Left ventricle myocardium inferior (tissue), 1 donor: ENCODE measurements around the gene ADGRA1. TPM values are rescaled to one million over a fixed set of nuclear protein-coding genes. Genes with fewer than 3 reads are reported as not detected.

Source experiments
- DNase-seq: peaks from one replicate; pipeline ENCODE4 v3.0.0-alpha.2; 2020
- H3K27ac ChIP-seq: fragments of 200-600 bp; replicated peaks from 2 replicates; pipeline ENCODE4 v1.8.0; 2021
- H3K27me3 ChIP-seq: fragments of 200-600 bp; 2 replicates; pipeline ENCODE4 v1.8.0; 2021; ENCODE audit warnings: low read depth
- H3K36me3 ChIP-seq: fragments of 200-600 bp; 2 replicates; pipeline ENCODE4 v1.8.0; 2021
- H3K4me1 ChIP-seq: fragments of 200-600 bp; 2 replicates; pipeline ENCODE4 v1.8.0; 2021
- H3K4me3 ChIP-seq: fragments of 200-600 bp; 2 replicates; pipeline ENCODE4 v1.8.0; 2021; ENCODE audit warnings: mild to moderate bottlenecking, moderate library complexity
- H3K9me3 ChIP-seq: fragments of 200-600 bp; replicated peaks from 2 replicates; pipeline ENCODE4 v1.8.0; 2021
- CTCF ChIP-seq: fragments of 200-600 bp; IDR thresholded peaks from 2 replicates; pipeline ENCODE4 v1.8.0; 2021; ENCODE audit warnings: antibody characterized with exemption, mild to moderate bottlenecking, borderline replicate concordance
- intact Hi-C: fragments of 100-400 bp; cut with micrococcal nuclease; formaldehyde crosslinking; loops from one replicate; pipeline ENCODE4 v1.11.0; 2022
- total RNA-seq: library from RNA; stranded (reverse); fragmentation: NEBNext Ultra II Directional; extraction: Animal tissue kit (Norgen Biotek cat#: 25700); gene quantifications from one replicate; pipeline ENCODE4 v1.2.1, GENCODE V29; 2021
- donor health status: DM: no; HTN: yes; CAD: no; lungs with severe emphysema.

The ADGRA1 gene
- total RNA-seq, 1 donor from 2014 or later, result not detected

- Histone ChIP-seq H3K27me3 (peaks cover 93% of the 10 kb centered on the region), H3K36me3 (no peaks in the 10 kb centered on the region), H3K9me3 (no peaks in the 10 kb centered on the region), H3K27ac (no peak overlapping the region), H3K4me3 (no peak overlapping the region), H3K4me1 (no peaks in the 10 kb centered on the region)
- TF ChIP-seq CTCF, result no peak
- no peak for DNase-seq
- intact Hi-C loops, result no loop called here
These were observed 79.3 kb downstream of the ADGRA1 start for GRCh38 chr10:133166828-133167692.

GRCh38 chr10:133167693-133168616 is 80.2 kb downstream of the ADGRA1 start:
- DNase-seq, result no peak
- intact Hi-C loops, result no loop called here
- Histone ChIP-seq H3K36me3 (no peaks in the 10 kb centered on the region), H3K27ac (no peak overlapping the region), H3K27me3 (peaks cover 93% of the 10 kb centered on the region), H3K4me3 (no peak overlapping the region), H3K9me3 (no peaks in the 10 kb centered on the region), H3K4me1 (no peaks in the 10 kb centered on the region)
- no peak for TF ChIP-seq CTCF

GRCh38 chr10:133168617-133169031 is 80.9 kb downstream of the ADGRA1 start:
- Histone ChIP-seq H3K4me1 (no peaks in the 10 kb centered on the region), H3K36me3 (no peaks in the 10 kb centered on the region), H3K27me3 (peaks cover 93% of the 10 kb centered on the region), H3K4me3 (no peak overlapping the region), H3K9me3 (no peaks in the 10 kb centered on the region), H3K27ac (no peak overlapping the region)
- TF ChIP-seq CTCF, result no peak
- intact Hi-C loops, result no loop called here
- DNase-seq, result no peak

- DNase-seq, result no peak
- peaks cover 93% of the 10 kb centered on the region for H3K27me3 ChIP-seq
- no peaks in the 10 kb centered on the region for H3K9me3 ChIP-seq
- no peaks in the 10 kb centered on the region for H3K4me1 ChIP-seq
- intact Hi-C loops, result no loop called here
- no peak for TF ChIP-seq CTCF
- no peak overlapping the region for H3K4me3 ChIP-seq
- H3K27ac ChIP-seq, result no peak overlapping the region
- H3K36me3 ChIP-seq, result no peaks in the 10 kb centered on the region
These were observed 81.6 kb downstream of the ADGRA1 start for GRCh38 chr10:133169173-133169947.

- H3K36me3 ChIP-seq, result no peaks in the 10 kb centered on the region
- intact Hi-C loops, result no loop called here
- DNase-seq, result no peak
- H3K4me1 ChIP-seq, result no peaks in the 10 kb centered on the region
- H3K27me3 ChIP-seq, result peaks cover 88% of the 10 kb centered on the region
- H3K4me3 ChIP-seq, result no peak overlapping the region
- TF ChIP-seq CTCF, result no peak
- no peaks in the 10 kb centered on the region for H3K9me3 ChIP-seq
- H3K27ac ChIP-seq, result no peak overlapping the region
These were observed 82.4 kb downstream of the ADGRA1 start for GRCh38 chr10:133170092-133170491.
